HepG2 (cell line): Measurements from ENCODE around the gene NTPCR. TPM values are rescaled to one million over a fixed set of nuclear protein-coding genes. Genes with fewer than 3 reads are reported as not detected.

Source experiments
- ATAC-seq: fragments of 200-7000 bp; cut with Tn5 transposase; 3 replicates; pipeline ENCODE4 v1.9.1; 2020; ENCODE audit warnings: mild to moderate bottlenecking, moderate library complexity
- BruUV-seq: library from RNA; stranded (reverse); fragments of 400-500 nt; replicated peaks from 2 replicates; lab custom pipeline; 2021; lab: Mats Ljungman, UMichigan
- CTCF ChIA-PET: fragments of 300-600 bp; formaldehyde crosslinking; extraction: SDS; loops from one replicate; lab custom pipeline; 2021; ENCODE audit warnings: low total read pairs, inconsistent platforms, low intra/inter-chr PET ratio; lab: Yijun Ruan, JAX
- POLR2A ChIA-PET: fragments of 350-600 bp; sonication (Branson Sonifier 250); formaldehyde crosslinking; loops from one replicate; lab custom pipeline; 2020; ENCODE audit warnings: antibody characterized with exemption, inconsistent platforms; lab: Yijun Ruan, JAX
- DNase-seq: peaks from one replicate; pipeline ENCODE4 v3.0.0-alpha.2; 2015; ENCODE audit warnings: low spot score
- FAIRE-seq: peaks from 3 replicates; lab custom pipeline; 2011; peaks lifted over from hg19 to GRCh38; lab: Jason Lieb, UNC
- H2AFZ ChIP-seq: one replicate; pipeline ENCODE4 v1.6.1; 2011; ENCODE audit warnings: low read length, inconsistent platforms
- H3K27ac ChIP-seq: fragments of 300-600 bp; 3 replicates; pipeline ENCODE4 v1.8.0; 2011; ENCODE audit warnings: mixed run types, mild to moderate bottlenecking, mixed read lengths, low read length, inconsistent platforms; ENCODE audit not compliant: insufficient read depth; ENCODE audit errors: extremely low read length
- H3K27me3 ChIP-seq, 2 experiments: fragments of 200-600 bp in 1 of 2; 2 replicates in 1 of 2; 3 replicates in 1 of 2; pipeline versions ENCODE4 v1.6.0 to v1.8.0; 2011; ENCODE audit warnings: low read length in 2 of 2, mild to moderate bottlenecking in 2 of 2, moderate library complexity in 2 of 2, inconsistent platforms in 1 of 2; ENCODE audit not compliant: insufficient read depth in 2 of 2, control insufficient read depth in 1 of 2
- H3K36me3 ChIP-seq, 2 experiments: fragments of 200-600 bp in 1 of 2; replicated peaks in 1 of 2; 2 replicates in 1 of 2; 3 replicates in 1 of 2; pipeline versions ENCODE4 v1.5.1 to v1.8.0; 2011; ENCODE audit warnings: low read length in 2 of 2, inconsistent platforms in 1 of 2; ENCODE audit not compliant: insufficient read depth in 2 of 2, control insufficient read depth in 1 of 2
- H3K4me1 ChIP-seq: 2 replicates; pipeline ENCODE4 v1.5.1; 2012; ENCODE audit warnings: low read length, inconsistent platforms; ENCODE audit not compliant: insufficient read depth
- H3K4me2 ChIP-seq: 2 replicates; pipeline ENCODE4 v1.6.0; 2011; ENCODE audit warnings: low read depth, low read length, inconsistent platforms
- H3K4me3 ChIP-seq, 3 experiments: fragments of 200-600 bp in 1 of 3; sonication (generic), shearing (Covaris generic) in 1 of 3; replicated peaks in 1 of 3; 2 replicates each; pipeline ENCODE4 v1.5.1; 2011 to 2016; ENCODE audit warnings: low read length in 3 of 3, inconsistent platforms in 2 of 3, low read depth in 2 of 3, mild to moderate bottlenecking in 2 of 3, control low read depth in 1 of 3, mixed read lengths in 1 of 3; ENCODE audit not compliant: insufficient read depth in 1 of 3
- H3K79me2 ChIP-seq: one replicate; pipeline ENCODE4 v1.6.1; 2011; ENCODE audit warnings: low read length, inconsistent platforms; ENCODE audit not compliant: insufficient read depth
- H3K9ac ChIP-seq: 2 replicates; pipeline ENCODE4 v1.6.0; 2011; ENCODE audit warnings: mild to moderate bottlenecking, low read depth, low read length, inconsistent platforms; ENCODE audit not compliant: insufficient read depth
- H3K9me3 ChIP-seq: 2 replicates; pipeline ENCODE4 v1.5.1; 2012; ENCODE audit warnings: mild to moderate bottlenecking, low read length
- H4K20me1 ChIP-seq: 2 replicates; pipeline ENCODE4 v1.6.0; 2011; ENCODE audit warnings: inconsistent platforms, mild to moderate bottlenecking, low read length, moderate library complexity; ENCODE audit not compliant: insufficient read depth
- RXRB ChIP-seq: IDR thresholded peaks from 2 replicates; pipeline ENCODE4 v1.6.1; 2016; ENCODE audit warnings: borderline replicate concordance, missing genetic modification reagents, missing compliant biosample characterization
- SOX13 ChIP-seq, 3 experiments: fragments of 450-650 bp in 1 of 3; sonication (generic) in 1 of 3; formaldehyde crosslinking in 1 of 3; IDR thresholded peaks in 2 of 3; conservative IDR thresholded peaks in 1 of 3; 2 replicates each; pipeline versions ENCODE4 v1.5.0 to v1.6.1; 2016 to 2020; ENCODE audit warnings: antibody characterized with exemption in 1 of 3, mild to moderate bottlenecking in 1 of 3, missing compliant biosample characterization in 1 of 3, missing genetic modification reagents in 1 of 3, moderate library complexity in 1 of 3
- ZNF235 ChIP-seq: sonication (generic); formaldehyde crosslinking; IDR thresholded peaks from 2 replicates; pipeline ENCODE4 v1.8.1; 2023; ENCODE audit warnings: mild to moderate bottlenecking, missing genetic modification reagents, borderline replicate concordance
- WGBS: methylation state at CpG from one replicate; pipeline ENCODE4 v1.1.6; 2017; ENCODE audit warnings: low lambda C conversion rate; 5-methylcytosine and 5-hydroxymethylcytosine counted together
- in situ Hi-C: cut with HindIII; loops from 2 replicates; pipeline ENCODE4 v1.10.0; 2017; ENCODE audit warnings: low pct_unique_long_range_greater_than_20kb; ENCODE audit not compliant: extremely low pct_ligation_motif_present
- intact Hi-C: fragments of 100-400 bp; cut with micrococcal nuclease; formaldehyde crosslinking; loops from one replicate; pipeline ENCODE4 v1.10.0; 2022; ENCODE audit not compliant: unreplicated experiment
- polyA plus RNA-seq, 8 experiments: library from polyadenylated mRNA; depleted of rRNA in 3 of 8; stranded (reverse) in 7 of 8; unstranded in 1 of 8; fragments of >200 nt; fragmentation: Illumina TruSeq in 4 of 8; extraction: Trizol in 4 of 8; gene quantifications; 2 replicates each; pipeline versions ENCODE4 v1.2.1 to v1.2.3, GENCODE V29; 2011 to 2016; ENCODE audit warnings: low read depth in 4 of 8, missing spikeins in 1 of 8, mixed read lengths in 1 of 8; ENCODE audit not compliant: insufficient read depth in 1 of 8
- total RNA-seq, 5 experiments: library from RNA; depleted of rRNA; stranded (reverse); fragments of >200 nt; fragmentation: Illumina TruSeq; extraction: Trizol; gene quantifications; 2 replicates each; pipeline ENCODE4 v1.2.3, GENCODE V29; 2016; ENCODE audit warnings: low read depth in 1 of 5
- TF ChIP-seq, protein P1 (sequence below): sonication (generic); formaldehyde crosslinking; IDR thresholded peaks from 2 replicates; pipeline ENCODE4 v1.4.0; 2020; ENCODE audit warnings: missing genetic modification reagents

Gene NTPCR
- total and polyA plus RNA-seq, 2 of the 13 experiments (the other 11 are each of a cell fraction or from before 2014, with no cell fraction given): 11.7 to 47.0 TPM

GRCh38 chr1:232936941-232937340 is 13.5 kb upstream of the NTPCR start:
- intact Hi-C loops: no loop called here
- H3K4me3 ChIP-seq: no peak overlapping the region
- H3K4me2 ChIP-seq: no peak overlapping the region
- in situ Hi-C loops: no loop called here
- POLR2A ChIA-PET: interaction anchor here (0.6 kb wide), 1 partner anchor 45 kb away, joined by 3 read pairs; no protein-coding TSS in a partner anchor
- no TSS peak for BruUV-seq
- H3K4me1 ChIP-seq: no peaks in the 10 kb centered on the region
- no peak for FAIRE-seq
- no peak overlapping the region for H3K27ac ChIP-seq
- no peaks in the 10 kb centered on the region for H3K36me3 ChIP-seq
- no peaks in the 10 kb centered on the region for H3K79me2 ChIP-seq
- H3K27me3 ChIP-seq: no peaks in the 10 kb centered on the region; a peak in 1 of 5 replicates
- 38% methylated on average over 6 of the region's 6 CpGs for WGBS
- no peaks in the 10 kb centered on the region for H3K9me3 ChIP-seq
- no peak for DNase-seq
- CTCF ChIA-PET: no interaction called here
- TF ChIP-seq ZNF235 (CRISPR knock-in tag) (no peak), SOX13 (IDR thresholded peaks at IDR 0.05) (no peak), SOX13 (CRISPR knock-in tag; conservative IDR thresholded peaks at IDR 0.05 in 1 of 2, IDR thresholded peaks at IDR 0.05 in 1 of 2) (no peak), RXRB (CRISPR knock-in tag) (no peak)
- TF ChIP-seq, protein P1, sequence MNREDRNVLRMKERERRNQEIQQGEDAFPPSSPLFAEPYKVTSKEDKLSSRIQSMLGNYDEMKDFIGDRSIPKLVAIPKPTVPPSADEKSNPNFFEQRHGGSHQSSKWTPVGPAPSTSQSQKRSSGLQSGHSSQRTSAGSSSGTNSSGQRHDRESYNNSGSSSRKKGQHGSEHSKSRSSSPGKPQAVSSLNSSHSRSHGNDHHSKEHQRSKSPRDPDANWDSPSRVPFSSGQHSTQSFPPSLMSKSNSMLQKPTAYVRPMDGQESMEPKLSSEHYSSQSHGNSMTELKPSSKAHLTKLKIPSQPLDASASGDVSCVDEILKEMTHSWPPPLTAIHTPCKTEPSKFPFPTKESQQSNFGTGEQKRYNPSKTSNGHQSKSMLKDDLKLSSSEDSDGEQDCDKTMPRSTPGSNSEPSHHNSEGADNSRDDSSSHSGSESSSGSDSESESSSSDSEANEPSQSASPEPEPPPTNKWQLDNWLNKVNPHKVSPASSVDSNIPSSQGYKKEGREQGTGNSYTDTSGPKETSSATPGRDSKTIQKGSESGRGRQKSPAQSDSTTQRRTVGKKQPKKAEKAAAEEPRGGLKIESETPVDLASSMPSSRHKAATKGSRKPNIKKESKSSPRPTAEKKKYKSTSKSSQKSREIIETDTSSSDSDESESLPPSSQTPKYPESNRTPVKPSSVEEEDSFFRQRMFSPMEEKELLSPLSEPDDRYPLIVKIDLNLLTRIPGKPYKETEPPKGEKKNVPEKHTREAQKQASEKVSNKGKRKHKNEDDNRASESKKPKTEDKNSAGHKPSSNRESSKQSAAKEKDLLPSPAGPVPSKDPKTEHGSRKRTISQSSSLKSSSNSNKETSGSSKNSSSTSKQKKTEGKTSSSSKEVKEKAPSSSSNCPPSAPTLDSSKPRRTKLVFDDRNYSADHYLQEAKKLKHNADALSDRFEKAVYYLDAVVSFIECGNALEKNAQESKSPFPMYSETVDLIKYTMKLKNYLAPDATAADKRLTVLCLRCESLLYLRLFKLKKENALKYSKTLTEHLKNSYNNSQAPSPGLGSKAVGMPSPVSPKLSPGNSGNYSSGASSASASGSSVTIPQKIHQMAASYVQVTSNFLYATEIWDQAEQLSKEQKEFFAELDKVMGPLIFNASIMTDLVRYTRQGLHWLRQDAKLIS: no peak
- TF ChIP-seq, all 625 proteins: peak for 0
- Histone ChIP-seq H2AFZ (no peak overlapping the region), H3K9ac (no peak overlapping the region), H4K20me1 (no peaks in the 10 kb centered on the region)
- no peak for ATAC-seq
